Stimulated activated CD4-positive, alpha-beta T cell treated with anti-CD3 and anti-CD28 coated beads, Interleukin-15, amount 100 ng/mL, for 1 hour (primary cell): Measurements from ENCODE around the gene C1QTNF3.
A peak's percentile ranks its signal among the peaks of the same experiment; 100 is the strongest.
"Not testable (repeated sequence)": the region's sequence is repeated elsewhere in the genome, so short reads cannot be mapped to it uniquely, and the experiment has no call there.

Source experiments
- DNase-seq, 2 donors: peaks; one replicate each; pipeline ENCODE4 v3.0.0-alpha.2; 2020; ENCODE audit warnings: low read depth in 1 of 2, low spot score in 1 of 2

Gene C1QTNF3

DNA sequence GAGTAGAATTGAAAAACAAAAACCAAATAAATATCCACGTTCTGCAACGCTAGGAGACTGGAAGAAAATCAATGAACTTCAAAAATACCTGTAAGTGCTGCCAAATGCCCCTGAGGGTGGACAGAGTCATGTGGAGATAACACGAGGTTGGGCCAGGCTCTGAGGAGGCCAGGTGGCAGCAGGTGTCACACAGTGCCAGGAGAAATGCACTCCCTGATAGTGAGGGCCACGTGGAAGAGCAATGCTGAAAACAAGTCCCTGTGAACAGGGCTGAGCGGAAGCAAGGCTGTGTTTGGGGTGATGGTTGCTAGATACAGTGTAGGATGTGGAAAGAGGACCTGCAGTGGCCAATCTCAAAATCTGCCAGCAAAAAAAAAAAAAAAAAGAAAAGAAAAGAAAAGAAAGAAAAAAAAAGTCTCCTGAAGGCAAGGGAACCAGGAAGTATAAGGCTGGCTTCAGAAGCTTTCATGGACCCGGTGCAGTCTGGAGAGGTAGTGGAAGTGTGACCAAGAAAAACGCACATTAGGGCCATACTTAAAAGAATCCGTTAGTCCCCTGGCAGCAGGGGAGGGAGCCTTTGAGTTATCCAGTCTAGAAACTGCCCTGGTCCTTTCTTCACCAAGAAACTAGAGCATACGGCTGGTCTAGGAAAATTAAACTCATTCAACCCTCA is 16.8 kb downstream of the C1QTNF3 start:
- no peak for DNase-seq

DNA sequence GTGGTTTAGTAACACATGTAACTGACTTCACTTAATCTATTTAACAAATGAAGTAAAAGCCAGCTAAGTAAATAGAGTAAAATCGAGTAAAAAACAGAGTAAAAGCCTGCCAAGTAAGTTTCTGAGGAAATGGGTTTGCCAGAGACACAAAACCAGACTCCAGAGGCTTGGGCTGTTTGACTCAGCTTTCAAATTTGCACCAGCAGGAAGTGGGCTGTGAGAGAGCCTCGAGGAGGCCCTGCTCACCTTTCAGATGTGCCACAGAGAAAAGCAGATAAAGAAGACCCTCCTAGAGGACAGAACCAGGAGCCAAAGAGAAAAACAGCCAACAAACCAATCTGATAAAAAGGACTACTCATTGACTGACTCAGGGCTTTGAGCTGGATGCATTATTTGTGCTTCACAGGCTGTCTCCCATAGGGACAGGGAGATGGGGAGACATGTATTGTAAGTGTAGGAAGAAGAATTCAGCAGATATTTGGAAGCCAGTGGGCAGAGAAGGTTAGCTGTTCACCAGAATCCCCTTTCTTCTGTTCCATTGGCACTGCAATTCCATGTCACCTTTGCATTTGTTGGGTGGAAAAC is 20.8 kb downstream of the C1QTNF3 start:
- no peak for DNase-seq

DNA sequence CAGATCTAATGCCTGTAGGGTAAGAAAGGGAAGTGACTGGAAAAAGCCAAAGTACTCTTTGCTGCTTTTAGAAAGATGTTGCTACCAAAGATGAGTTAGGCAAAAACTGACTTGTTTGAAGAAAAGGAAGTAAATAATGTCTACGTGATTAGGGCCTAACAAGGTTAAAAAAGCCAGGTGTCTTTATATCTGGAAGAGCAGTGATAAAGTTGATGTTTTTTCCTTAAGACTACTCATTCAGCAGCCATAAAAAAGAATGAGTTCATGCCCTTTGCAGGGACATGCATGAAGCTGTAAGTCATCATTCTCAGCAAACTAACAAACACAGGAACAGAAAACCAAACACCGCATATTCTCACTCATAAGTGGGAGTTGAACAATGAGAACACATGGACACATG is 21.7 kb downstream of the C1QTNF3 start:
- no peak for DNase-seq

DNA sequence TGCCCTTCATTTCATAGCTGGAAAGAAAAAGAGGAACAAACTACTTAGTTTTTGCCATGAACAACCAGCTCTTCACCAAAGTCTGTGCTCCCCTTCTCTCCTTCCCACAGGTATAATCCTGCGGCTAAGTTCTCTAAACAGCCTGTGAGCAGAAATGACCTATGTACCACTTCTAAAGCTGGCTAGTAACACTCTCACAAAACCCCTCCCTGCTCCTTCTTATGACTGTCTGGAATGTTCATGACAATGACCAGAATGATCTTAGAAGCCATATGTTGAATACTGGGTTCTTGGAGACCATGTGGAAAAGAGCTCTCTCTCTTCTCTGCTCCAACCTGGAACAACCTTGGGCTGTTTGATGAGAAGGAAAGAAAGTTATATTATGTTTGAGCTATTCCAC is 22.3 kb downstream of the C1QTNF3 start:
- DNase-seq = no peak

DNA sequence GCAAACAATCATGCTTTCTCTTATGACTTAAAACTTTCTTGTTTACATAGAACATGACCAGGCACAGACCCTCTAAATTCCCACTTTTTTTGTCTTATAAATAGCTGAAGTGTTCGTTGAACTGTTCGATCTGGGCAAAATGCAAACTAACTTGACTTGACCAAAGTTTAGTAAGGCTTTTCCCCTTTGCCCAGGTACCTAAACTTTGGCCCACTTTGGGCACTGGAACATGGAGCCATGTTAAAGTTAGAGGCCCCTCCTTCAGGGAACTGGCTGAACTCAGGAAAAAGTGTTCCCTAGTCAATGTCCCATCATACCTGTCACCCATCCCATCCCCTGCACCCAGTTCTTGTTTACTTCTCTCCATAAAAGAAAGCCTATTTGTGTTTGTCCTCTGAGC is 25.8 kb downstream of the C1QTNF3 start:
- DNase-seq = no peak

DNA sequence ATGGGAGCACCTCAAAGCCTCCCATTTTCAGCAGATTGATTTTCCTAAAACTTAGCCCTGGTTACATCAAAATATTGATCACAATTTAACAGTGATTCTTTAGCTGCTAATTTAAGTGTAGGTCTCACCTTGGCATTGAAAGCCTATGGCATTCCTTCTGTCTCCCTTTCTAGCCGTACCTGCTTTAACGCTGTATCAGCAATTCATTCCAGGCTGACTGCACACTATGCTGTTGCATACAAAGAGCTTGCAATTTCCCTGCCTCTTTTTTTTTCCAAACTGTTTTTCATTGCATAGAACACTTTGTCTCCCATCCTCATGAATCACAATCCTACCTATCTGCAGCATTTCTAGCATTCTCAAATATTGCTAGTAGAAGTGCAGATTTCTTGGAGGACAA is 26.3 kb downstream of the C1QTNF3 start:
- no peak for DNase-seq

DNA sequence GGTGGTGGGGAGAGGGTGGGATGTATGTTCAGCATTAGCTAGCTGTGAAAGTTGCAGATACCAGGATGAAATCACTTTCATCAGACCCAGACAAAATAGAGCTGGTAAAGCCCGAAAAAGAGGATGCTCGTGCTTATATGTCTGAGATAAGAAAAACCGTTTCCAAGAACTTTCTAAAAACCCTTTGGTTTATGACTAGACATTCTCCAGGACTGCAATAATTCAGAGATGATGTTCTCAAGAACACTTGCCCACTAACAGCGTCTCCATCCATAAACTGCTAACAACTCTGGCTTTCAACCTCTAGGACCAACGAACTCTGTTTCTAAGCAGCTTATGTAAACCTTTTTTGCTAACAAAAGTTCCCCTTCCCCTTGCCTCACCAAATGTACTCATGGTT is 26.8 kb downstream of the C1QTNF3 start:
- DNase-seq = no peak

DNA sequence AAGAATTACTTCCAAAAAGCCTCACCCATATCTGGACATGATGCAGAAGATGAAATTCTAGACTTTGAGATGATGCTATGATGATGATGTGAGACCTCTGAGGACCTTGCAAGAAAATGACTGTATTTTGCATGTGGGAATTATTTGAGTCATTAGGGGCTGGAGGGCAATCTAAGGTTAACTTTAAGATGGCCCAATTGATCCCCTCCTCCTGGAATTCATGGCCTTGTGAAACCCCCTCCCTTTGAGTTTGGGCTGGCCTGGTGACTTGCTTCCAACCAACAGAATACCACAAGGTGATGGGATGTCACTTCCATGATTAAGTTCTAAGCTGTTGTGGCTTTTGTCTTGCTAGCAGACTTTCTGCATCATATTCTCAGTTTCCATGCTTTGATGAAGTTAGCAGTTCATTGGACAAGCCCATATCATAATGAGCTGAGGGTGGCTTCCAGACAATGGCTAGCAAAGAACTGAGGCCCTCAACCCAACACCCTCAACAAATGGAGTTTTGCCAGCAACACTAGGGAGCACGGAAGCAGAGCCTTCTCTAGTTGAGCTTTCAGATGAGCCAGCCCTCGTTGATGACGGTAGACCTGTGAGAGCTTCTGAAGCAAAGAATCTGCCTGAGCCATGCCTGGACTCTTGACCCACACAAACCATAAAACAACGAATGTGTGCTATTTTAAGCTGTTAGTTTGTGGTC is 27.7 kb downstream of the C1QTNF3 start:
- no peak for DNase-seq

DNA sequence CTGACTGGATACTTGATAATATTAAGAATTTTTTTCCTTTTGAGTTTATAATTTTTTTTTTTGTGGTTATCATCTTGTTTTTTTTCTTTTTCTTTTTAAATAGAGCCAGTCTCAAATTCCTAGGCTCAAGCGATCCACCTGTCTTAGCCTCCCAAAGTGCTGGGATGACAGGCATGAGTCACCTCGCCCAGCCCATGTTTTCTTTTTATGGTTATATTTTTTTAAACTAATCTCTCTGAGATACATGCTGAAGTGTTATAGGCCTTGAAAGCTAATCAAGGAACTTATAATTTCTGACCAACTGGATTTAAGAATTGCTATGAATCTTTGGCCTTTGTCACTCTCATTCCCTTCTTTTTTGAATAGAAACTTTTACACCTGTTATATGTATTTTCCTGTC is 28.4 kb downstream of the C1QTNF3 start:
- no peak for DNase-seq

DNA sequence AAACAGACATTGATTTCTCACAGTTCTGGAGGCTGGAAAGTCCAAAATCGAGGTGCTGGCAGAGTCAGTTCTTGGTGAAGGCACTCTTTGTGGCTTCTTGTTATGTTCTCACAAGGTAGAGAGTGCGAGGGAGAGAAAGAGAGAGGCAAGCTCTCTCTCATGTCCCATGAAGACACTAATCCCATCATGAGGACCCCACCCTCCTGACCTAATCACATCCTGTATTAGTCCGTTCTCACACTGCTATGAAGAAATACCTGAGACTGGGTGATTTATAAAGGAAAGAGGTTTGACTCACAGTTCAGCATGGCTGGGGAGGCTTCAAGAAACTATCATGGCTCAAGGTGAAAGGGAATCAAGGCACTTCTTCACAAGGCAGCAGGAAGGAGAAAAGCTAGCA is 29.5 kb downstream of the C1QTNF3 start:
- no peak for DNase-seq

DNA sequence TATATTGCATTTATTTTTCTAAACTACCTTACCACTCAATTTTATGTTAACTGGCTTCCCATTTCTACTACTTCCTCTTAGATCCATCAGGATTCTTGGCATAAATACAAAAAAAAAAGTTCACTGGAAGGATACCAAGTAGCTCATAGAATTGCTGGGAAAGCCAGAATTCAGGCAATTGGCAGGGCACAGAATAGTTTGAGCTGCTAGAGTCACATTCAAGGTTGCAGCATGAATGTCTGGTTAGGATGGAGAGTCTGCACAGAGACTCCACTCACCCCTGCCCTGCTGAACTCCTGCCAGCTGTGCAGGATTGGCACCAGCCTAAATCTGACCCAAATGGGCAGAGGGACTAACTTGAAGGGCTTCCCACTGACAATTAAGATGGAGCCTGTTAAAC is 30.2 kb downstream of the C1QTNF3 start:
- DNase-seq = no peak

DNA sequence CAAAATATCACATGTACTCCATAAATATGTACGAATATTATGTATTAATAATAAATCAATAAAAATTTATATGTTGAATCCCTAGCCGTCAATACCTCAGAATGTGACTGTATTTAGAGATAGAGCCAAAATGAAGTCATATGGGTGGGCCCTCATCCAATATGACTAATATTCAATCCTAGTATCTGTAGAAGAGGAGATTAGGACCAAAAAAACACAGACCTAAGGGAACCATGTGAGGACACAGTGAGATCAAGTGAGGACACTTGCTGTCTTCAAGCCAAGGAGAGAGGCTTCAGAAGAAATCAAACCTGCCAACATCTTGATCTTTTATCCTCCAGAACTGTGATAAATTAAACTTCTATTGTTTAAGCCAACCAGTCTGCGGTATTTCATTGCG is 31.5 kb downstream of the C1QTNF3 start:
- DNase-seq = no peak

DNA sequence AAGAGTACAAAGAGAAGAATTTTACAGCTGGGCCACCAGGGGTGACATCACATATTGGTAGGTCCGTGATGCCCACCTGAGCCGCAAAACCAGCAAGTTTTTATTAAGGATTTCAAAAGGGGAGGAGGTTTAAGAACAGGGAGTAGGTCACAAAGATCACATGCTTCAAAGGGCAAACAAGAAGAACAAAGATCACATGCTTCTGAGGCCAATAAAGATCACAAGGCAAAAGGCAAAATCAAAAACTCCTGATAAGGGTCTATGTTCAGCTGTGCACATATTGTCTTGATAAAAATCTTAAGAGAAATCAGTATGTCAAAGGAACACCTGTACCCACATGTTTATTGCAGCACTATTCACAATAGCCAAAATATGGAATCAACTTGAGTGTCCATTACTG is 32.9 kb downstream of the C1QTNF3 start:
- not testable (repeated sequence) for DNase-seq

DNA sequence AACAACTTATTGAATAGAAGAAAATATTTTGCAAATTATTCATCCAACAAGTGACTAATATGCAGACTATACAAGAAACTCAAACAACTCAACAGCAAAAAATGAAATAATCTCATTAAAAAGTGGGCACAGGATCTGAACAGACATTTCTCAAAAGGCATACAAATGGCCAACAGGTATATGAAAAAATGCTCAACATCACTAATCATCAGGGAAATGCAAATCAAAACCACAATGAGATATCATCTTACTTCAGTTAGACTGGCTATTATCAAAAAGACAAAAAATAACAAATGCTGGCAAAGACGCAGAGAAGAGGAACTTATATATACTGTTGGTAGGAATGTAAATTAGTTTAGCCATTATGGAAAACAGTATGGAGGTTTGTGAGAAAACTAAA is 33.4 kb downstream of the C1QTNF3 start:
- DNase-seq = no peak

DNA sequence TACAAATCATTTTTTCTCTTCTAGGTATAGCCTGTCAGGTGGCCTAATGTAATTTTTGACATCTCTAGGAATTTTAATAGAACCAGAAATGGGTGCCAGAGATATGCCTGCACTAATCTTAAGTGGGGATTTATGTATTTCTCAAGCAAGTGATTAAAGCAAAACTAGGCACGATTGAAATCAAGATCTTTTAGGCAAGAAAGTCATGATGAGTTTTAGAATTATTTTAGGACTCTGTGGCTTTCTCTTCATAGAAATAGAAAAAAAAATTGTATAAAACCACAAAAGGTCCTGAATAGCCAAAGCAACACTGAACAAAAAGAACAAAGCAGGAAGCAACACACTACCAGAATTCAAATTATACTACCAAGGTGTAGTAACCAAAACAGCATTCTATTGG is 34.2 kb downstream of the C1QTNF3 start:
- no peak for DNase-seq

DNA sequence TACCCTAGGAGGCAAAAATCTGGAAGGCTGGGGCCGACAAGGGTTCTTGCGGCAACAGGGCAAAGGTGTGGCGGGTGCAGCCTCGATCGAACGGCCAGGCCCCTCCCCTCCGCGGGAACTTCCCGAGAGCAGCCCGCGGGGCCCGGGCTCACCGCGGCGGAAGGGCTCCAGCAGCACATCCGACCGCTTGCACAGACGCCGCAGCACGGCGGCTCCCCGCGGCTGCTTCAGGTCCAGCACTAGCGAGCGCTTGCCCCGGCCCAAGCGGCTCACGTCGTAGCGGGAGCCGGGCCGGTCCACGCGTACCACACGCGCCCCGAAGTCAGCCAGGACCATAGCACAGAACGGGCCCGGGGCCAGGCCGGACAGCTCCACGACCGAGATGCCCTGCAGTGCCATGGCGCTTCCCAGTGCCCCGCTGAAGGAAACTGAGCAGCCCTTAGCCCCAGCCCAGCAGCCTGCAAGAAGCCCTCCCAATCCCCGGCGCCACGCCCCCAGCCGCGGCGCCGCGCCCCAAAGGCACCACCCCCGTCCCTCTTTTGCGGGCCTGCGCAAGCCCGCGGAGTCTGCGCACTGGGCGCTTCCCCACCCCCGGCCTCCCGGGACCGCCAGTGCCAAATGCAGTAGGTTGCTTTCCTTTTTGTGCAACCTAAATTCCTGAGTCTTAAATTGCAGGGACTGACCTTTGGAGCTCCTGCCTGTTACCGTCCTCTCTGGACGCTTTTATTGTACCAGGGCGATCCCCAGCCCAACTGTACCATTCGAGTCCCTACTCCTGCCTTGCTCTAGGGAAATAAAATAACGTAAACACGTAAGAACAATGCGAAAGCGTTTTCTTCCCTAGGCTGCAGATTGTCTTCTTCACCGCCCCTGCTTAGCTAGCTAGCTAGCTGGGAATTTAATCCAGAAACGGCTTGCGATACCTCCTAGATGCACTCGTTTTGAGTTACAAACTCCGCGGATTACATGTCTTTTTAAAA is 35.1 kb downstream of the C1QTNF3 start, which contains the start of gene AMACR:
Gene AMACR (minus strand): TSS at position 430 of the 980 bp plus-strand sequence. CDS start 31 bp downstream, at position 399.
- DNase-seq = peak; percentile 69 to 89

DNA sequence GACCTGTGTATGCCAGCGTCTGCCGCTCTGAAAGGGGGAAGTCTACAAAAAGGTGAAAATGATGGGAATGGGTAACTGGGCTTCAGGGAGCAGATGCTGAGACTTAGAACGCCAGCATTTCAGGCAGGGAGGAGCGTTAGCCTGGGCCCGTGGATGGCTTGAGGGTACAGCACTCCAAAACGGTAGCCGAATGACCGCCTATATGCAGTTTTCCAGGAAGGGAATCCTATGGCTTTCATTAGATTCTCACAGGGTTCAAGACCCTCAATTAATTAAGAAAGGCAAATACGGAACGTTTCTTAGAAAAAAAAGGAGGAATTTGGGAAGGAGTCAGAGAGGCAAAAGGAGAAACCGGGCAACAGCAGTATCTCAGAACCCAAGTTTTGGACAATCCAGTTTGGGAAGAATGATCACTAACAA is 35.8 kb downstream of the C1QTNF3 start:
- no peak for DNase-seq

DNA sequence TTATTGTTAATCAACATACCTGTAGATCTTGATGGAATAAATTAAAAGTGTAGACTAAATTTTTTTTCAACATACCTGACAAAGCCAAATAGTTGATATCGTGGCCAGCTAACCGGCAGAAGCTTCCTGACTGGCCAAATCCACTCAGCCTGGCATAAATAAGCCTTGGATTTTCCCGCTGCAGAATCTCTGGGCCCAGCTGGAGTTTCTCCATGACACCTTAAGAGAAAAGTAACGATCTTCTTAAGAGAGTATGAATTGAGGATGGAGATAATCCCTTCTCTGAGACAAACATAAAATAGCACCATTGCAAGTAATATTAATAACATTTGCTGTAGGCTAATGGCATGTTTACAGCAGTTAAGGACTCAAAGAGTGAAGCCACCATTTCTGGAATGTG is 37.3 kb downstream of the C1QTNF3 start:
- DNase-seq = no peak

DNA sequence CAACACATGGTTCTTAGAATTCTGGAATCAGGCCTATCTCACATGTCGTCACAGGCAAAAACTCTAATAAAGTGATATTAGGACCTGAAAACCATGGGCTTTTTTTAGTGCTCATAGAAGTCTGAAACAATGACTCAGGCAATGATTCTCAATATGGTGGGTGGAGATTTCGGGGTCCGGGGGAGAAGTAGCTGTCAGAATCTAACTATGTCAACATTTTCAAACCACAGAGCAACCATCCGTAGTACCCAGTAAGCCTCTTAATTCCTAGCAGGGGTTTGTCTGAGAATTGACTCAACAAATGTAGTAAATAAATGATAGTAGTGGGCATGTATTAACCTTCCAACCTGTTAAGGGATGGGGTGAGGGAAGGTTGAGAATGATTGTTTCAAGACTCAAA is 37.8 kb downstream of the C1QTNF3 start:
- no peak for DNase-seq

DNA sequence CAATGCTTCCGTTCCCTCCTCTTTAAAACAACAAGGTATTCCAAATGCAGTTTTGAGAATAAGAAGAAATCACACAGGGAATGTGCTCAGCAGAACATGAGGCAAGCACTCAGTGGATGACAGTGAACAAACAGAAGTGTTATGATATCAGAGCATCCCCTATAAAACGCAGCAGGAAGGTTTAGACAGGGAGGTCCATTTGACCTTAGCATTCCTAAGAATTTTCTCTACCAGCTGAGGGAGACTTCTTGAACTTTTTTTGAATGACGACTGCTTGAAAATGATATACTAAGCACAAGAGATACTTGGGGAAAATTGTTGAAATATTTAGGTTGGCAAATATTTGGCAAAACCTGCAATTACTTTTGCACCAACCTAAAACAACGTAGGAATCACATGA is 39.1 kb downstream of the C1QTNF3 start:
- DNase-seq = no peak

DNA sequence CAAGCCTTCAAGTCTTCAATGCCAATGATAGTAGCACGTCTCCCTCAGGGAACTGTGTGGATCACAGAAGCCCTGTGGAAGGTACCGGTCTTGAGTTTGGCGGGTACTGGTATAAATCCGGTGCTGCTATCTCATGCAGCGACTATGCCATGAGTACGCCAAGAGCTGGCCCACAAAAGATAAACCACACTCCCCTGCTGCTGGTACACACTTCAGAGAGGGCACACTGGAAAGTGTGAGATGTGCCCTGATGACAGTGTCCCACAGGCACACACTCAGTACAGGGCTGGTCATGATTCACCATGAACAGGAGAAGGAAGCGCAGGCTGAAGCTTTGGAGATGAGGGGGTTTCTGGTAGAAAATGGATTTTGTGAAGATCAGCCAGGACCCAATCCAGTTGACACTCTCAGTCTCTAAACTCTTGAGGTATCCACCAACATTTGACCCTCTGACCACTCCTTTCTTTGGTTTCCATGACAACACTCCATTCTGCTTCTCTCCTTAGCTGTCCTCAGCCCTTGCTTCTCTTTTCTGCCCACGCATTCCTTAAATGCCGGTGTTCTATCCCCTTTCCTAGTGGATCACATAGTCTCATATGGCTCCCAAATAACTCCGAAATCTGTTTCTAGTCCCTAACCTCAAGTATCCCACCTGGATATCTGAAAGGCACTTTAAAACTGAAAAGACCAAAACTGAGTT is 40.2 kb downstream of the C1QTNF3 start:
- no peak for DNase-seq
